GM12891 (cell line): ENCODE results near the gene PLEKHA5.

Experiments used
- DNase-seq: peaks from one replicate; pipeline ENCODE4 v3.0.0; 2011; ENCODE audit warnings: low spot score; ENCODE audit not compliant: insufficient read length
- FAIRE-seq: peaks from 2 replicates; lab custom pipeline; 2011; peaks lifted over from hg19 to GRCh38; lab: Jason Lieb, UNC
- PAX5 ChIP-seq: IDR thresholded peaks from 2 replicates; pipeline ENCODE4 v1.6.1; 2011; ENCODE audit warnings: low read length, moderate library complexity, mild to moderate bottlenecking; ENCODE audit not compliant: insufficient read depth, severe bottlenecking
- POLR2A ChIP-seq: IDR thresholded peaks from 2 replicates; pipeline ENCODE4 v1.6.1; 2011; ENCODE audit warnings: low read depth, low read length, control low read depth
- POLR2AphosphoS5 ChIP-seq: IDR thresholded peaks from 2 replicates; pipeline ENCODE4 v1.6.1; 2011; ENCODE audit warnings: low read depth, low read length, control low read depth
- POU2F2 ChIP-seq: IDR thresholded peaks from 2 replicates; pipeline ENCODE4 v1.6.1; 2011; ENCODE audit warnings: low read depth, mild to moderate bottlenecking, control low read depth, low read length, moderate library complexity
- SPI1 ChIP-seq: IDR thresholded peaks from 2 replicates; pipeline ENCODE4 v1.6.1; 2011; ENCODE audit warnings: low read depth, low read length, control low read depth
- TAF1 ChIP-seq: IDR thresholded peaks from 2 replicates; pipeline ENCODE4 v1.6.1; 2011; ENCODE audit warnings: low read depth, low read length, control low read depth

The PLEKHA5 gene

DNA sequence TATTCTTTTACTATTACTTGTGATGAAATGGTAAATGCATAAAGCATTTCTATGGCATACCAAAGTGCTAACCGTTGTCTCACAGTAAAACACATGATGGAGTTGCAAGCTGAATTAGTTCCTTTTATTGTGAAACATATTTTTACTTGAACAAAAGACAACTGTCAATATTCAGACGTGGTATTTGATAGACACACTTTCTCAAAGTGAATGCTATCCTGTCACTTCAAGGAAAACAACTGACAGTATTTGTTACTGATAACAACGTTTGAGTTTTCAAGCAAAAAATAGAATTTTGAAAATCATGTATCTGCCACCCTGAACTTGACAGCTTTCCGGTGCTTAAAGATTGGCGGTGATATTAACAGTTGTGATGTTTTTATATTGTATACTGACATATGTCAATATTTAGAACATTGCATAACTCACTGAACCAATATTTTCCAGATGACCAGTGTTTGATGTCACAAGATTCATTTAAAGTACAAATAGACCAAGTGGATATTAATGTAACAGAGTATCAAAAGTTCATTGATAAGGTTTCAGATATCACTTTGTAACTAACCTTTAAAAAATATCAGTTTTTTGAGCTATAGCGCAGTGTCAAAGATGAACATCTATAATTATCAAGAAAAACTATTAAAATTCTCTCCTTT is 156.4 kb downstream of the PLEKHA5 start:
- FAIRE-seq (no peak), DNase-seq (no peak)
- TF ChIP-seq POLR2A (no peak), SPI1 (no peak), PAX5 (no peak), TAF1 (no peak), POLR2AphosphoS5 (no peak), POU2F2 (no peak)

DNA sequence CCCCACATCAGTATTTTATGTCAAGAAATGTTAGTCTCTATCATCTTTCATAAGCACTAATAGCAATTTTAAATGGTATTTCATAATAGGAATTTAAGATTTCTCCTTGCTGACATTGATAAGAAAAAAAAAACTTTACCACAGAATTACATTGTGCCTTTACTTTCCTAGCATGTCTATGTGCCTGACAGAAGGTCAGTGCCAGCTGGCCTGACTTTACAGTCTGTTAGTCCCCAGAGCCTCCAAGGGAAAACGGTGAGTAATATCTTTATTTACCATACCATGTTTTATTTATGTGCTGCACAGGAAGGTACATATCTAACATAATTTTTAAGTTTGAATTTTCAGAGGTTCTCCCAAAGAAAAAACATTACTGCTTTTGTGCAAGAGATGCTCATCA is 157.8 kb downstream of the PLEKHA5 start:
- TF ChIP-seq SPI1 (no peak), POLR2A (no peak), TAF1 (no peak), POU2F2 (no peak), PAX5 (no peak), POLR2AphosphoS5 (no peak)
- no peak for FAIRE-seq
- no peak for DNase-seq

- DNase-seq (no peak), FAIRE-seq (no peak)
- no peak for TF ChIP-seq POLR2AphosphoS5
- no peak for TF ChIP-seq SPI1
- no peak for TF ChIP-seq POU2F2
- TF ChIP-seq PAX5: no peak
- no peak for TF ChIP-seq TAF1
- no peak for TF ChIP-seq POLR2A
These were observed 158.6 kb downstream of the PLEKHA5 start for GRCh38 chr12:19288161-19288560.

DNA sequence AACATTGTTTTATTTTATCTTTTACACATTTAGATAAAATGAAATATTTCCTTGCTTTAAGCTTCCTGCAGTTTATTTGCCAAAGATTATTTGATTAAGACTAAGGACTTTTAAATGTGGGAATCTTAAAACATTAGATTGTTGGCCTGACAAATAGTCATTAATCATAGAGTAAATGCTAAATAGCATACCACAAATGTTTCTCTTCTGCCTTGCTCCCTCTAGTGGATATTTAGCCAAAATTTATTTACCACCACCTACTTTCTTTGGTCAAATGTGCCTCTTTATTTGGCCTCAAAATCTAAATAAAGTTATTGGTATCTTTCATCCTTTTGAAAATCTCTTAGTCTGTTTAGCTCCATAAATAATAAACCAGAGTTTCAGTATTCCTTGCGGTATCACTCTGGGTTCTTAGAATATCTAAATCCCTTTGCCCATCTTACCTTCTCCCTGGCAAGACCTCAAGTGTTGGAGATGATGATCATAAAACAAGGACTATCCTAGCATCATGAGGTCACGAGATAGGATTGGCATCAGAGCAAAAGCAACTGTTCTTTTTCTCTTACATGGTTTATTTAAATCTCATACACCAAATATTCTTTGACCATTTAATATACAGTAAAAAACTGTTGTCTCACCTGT is 159.2 kb downstream of the PLEKHA5 start:
- TF ChIP-seq POU2F2 (no peak), POLR2AphosphoS5 (no peak), PAX5 (no peak), POLR2A (no peak), SPI1 (no peak), TAF1 (no peak)
- DNase-seq: no peak
- no peak for FAIRE-seq

DNA sequence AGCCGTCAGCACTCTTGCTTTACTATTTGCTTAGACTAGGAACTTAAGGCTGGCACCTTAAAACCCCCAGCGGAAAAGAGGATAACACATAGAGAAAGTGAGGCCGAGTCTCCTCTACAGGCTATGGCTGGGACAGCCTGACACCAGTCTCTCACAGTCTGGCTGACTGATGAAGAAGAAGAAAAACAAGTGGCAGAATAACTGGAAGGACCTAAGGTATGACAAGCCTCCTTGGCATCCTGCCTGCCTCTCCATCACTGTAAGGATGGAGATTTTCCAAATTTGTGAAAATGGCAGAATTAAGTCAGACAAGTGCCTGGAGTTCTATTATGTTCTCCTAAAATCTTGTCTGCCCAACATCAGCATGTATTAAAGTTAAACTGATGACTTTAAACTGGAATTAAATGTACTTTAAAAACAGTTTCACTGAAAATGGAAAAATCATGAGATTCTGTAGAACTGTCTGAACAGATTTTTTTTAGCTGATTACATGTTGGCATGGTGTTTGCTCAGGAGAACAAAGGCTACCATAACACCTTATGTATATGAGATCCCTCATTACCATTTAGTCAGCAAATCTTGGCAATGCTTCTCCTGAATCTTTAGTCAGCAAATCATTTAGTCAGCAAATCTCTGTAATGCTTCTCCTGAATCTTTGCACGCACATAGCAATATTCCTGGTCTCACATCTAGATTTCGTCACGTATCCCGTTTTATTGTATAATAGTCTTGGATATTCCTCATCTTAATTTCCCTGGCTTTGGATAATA is 169.5 kb downstream of the PLEKHA5 start:
- no peak for TF ChIP-seq SPI1
- no peak for TF ChIP-seq TAF1
- no peak for TF ChIP-seq POU2F2
- TF ChIP-seq PAX5: no peak
- no peak for TF ChIP-seq POLR2AphosphoS5
- no peak for TF ChIP-seq POLR2A
- no peak for DNase-seq
- FAIRE-seq: no peak

DNA sequence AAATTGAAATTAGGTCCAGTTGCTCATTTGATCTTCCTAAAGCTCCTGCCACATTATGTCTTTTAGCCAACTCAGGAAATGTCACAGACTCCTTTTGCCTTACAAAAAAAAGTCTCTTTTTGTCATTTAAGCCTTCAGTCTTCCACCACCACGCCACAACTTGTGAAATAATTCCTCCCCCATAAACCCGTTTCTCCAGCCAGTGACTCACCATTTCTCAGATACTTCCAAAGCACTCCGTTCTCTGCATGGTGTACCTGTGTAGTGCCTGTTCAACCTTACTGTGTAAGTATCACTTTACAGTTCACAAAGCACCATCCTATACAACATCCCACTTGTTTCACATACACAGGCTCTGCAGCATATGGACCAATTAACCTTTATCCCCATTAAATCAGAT is 170.2 kb downstream of the PLEKHA5 start:
- DNase-seq (no peak), FAIRE-seq (no peak)
- TF ChIP-seq POLR2A (no peak), POU2F2 (no peak), PAX5 (no peak), SPI1 (no peak), TAF1 (no peak), POLR2AphosphoS5 (no peak)

GRCh38 chr12:19301223-19301622 is 171.7 kb downstream of the PLEKHA5 start:
- FAIRE-seq: no peak
- DNase-seq: no peak

DNA sequence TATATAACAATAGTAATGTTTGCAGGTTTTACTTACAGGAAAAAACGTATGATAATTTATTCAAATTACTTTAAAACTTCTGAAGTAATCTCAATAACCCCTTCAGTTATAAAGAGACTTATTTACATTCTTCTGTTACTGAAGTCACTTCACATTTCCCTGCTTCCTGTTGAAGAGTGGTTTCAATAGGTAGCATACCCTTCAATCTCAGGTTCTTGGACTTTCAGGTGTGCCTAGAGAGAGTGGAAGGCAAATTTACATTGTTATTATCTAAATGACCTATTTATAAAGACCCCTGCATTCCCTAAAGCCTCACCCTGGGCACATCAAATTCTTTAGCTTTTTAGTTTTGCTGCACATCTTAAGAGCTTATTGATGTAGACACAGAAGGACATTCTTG is 172.2 kb downstream of the PLEKHA5 start:
- DNase-seq (no peak), FAIRE-seq (no peak)
- TF ChIP-seq POLR2A (no peak), SPI1 (no peak), POU2F2 (no peak), TAF1 (no peak), POLR2AphosphoS5 (no peak), PAX5 (no peak)

More at GRCh38 chr12:19301223-19301622, 171.7 kb downstream of the PLEKHA5 start:
- TF ChIP-seq PAX5 (no peak), TAF1 (no peak), SPI1 (no peak), POLR2AphosphoS5 (no peak), POLR2A (no peak), POU2F2 (no peak)
